Stimulated activated CD8-positive, alpha-beta memory T cell treated with anti-CD3 and anti-CD28 coated beads, Interleukin-2, amount 100 ng/mL, for 48 hours (primary cell): ENCODE data around the gene SLC4A8.
"Not testable (repeated sequence)": the region's sequence is repeated elsewhere in the genome, so short reads cannot be mapped to it uniquely, and the experiment has no call there.

Experiments used
- DNase-seq, 2 donors: peaks; one replicate each; pipeline ENCODE4 v3.0.0-alpha.2; 2020; ENCODE audit warnings: low read depth in 2 of 2

SLC4A8 gene

GRCh38 chr12:51475543-51475942 is 50.9 kb downstream of the SLC4A8 start:
- no peak for DNase-seq

- no peak for DNase-seq
These were observed 56.3 kb downstream of the SLC4A8 start for GRCh38 chr12:51480978-51481377.

GRCh38 chr12:51482929-51483697 is 58.5 kb downstream of the SLC4A8 start:
- DNase-seq: peak in 1 of 2 donors; percentile 12

- no peak for DNase-seq
These were observed 59.5 kb downstream of the SLC4A8 start for GRCh38 chr12:51484119-51484518.

GRCh38 chr12:51488281-51488680 is 63.6 kb downstream of the SLC4A8 start:
- DNase-seq: no peak

GRCh38 chr12:51493281-51493680 is 68.7 kb downstream of the SLC4A8 start:
- DNase-seq: no peak

GRCh38 chr12:51496895-51497294 is 72.3 kb downstream of the SLC4A8 start:
- DNase-seq: no peak

GRCh38 chr12:51504851-51505250 is 80.2 kb downstream of the SLC4A8 start:
- DNase-seq: no peak

- no peak for DNase-seq
These were observed 80.9 kb downstream of the SLC4A8 start for GRCh38 chr12:51505360-51506105.

GRCh38 chr12:51507178-51507577 is 82.5 kb downstream of the SLC4A8 start:
- no peak for DNase-seq

- no peak for DNase-seq
These were observed 83.7 kb downstream of the SLC4A8 start for GRCh38 chr12:51508285-51508684.

GRCh38 chr12:51511546-51512260 is 87.1 kb downstream of the SLC4A8 start:
- DNase-seq: no peak

GRCh38 chr12:51512438-51512837 is 87.8 kb downstream of the SLC4A8 start:
- DNase-seq: no peak

- DNase-seq: not testable (repeated sequence)
These were observed 90.4 kb downstream of the SLC4A8 start for GRCh38 chr12:51515037-51515436.

- DNase-seq: no peak
These were observed 92.7 kb downstream of the SLC4A8 start for GRCh38 chr12:51517316-51517715.

- DNase-seq: no peak
These were observed 93.2 kb downstream of the SLC4A8 start for GRCh38 chr12:51517800-51518199.

- no peak for DNase-seq
These were observed 95.1 kb downstream of the SLC4A8 start for GRCh38 chr12:51519755-51520154.

GRCh38 chr12:51520576-51521325 is 96.1 kb downstream of the SLC4A8 start:
- DNase-seq: no peak

- DNase-seq: no peak
These were observed 97.1 kb downstream of the SLC4A8 start for GRCh38 chr12:51521554-51522276.

- no peak for DNase-seq
These were observed 98.1 kb downstream of the SLC4A8 start for GRCh38 chr12:51522696-51523095.

GRCh38 chr12:51524386-51524901 is 99.8 kb downstream of the SLC4A8 start:
- DNase-seq: no peak
